ENCODE measurements around the gene HIPK4.
"Not testable (repeated sequence)": the region's sequence is repeated elsewhere in the genome, so short reads cannot be mapped to it uniquely, and the experiment has no call there.

The HIPK4 gene

GRCh38 chr19:40336601-40336900, 53.4 kb downstream of the HIPK4 start:
- no peak overlapping the region for H3K4me3 ChIP-seq (ENCODE audit: low read length, poor library complexity, severe bottlenecking)
- no peaks in the 10 kb centered on the region for H3K9me3 ChIP-seq (ENCODE audit: insufficient read depth, low read depth, low read length)
- no peaks in the 10 kb centered on the region for H3K9me2 ChIP-seq (replicated peaks; ENCODE audit: low read depth, low read length)
- H3K27me3 ChIP-seq (ENCODE audit: insufficient read depth, low read length, poor library complexity, severe bottlenecking): no peaks in the 10 kb centered on the region
- peaks cover 3% of the 10 kb centered on the region for H4K20me1 ChIP-seq (ENCODE audit: insufficient read depth, low read length, poor library complexity, severe bottlenecking)
- peaks cover 4% of the 10 kb centered on the region; the same call in 1 of the 2 replicates for H3K79me2 ChIP-seq (ENCODE audit: insufficient read depth, low read length)
- no peak overlapping the region for H3K9ac ChIP-seq (ENCODE audit: low read depth, low read length, poor library complexity, severe bottlenecking)
- no peaks in the 10 kb centered on the region for H3F3A ChIP-seq (ENCODE audit: low read depth)
- H3K4me1 ChIP-seq (ENCODE audit: insufficient read depth, low read length, poor library complexity, severe bottlenecking): no peaks in the 10 kb centered on the region
- peaks cover 34% of the 10 kb centered on the region; the same call in 1 of the 2 replicates for H3K36me3 ChIP-seq (ENCODE audit: insufficient read depth, low read length)
- TF ChIP-seq EZH2phosphoT487 (IDR thresholded peaks at IDR 0.05; ENCODE audit: borderline replicate concordance) (no peak), CTCF (conservative IDR thresholded peaks at IDR 0.05; ENCODE audit: low read length) (no peak)
- no peak overlapping the region for H3K4me2 ChIP-seq (ENCODE audit: low read depth, low read length, poor library complexity, severe bottlenecking)
- no peak overlapping the region for H2AFZ ChIP-seq (ENCODE audit: low read length)

DNA sequence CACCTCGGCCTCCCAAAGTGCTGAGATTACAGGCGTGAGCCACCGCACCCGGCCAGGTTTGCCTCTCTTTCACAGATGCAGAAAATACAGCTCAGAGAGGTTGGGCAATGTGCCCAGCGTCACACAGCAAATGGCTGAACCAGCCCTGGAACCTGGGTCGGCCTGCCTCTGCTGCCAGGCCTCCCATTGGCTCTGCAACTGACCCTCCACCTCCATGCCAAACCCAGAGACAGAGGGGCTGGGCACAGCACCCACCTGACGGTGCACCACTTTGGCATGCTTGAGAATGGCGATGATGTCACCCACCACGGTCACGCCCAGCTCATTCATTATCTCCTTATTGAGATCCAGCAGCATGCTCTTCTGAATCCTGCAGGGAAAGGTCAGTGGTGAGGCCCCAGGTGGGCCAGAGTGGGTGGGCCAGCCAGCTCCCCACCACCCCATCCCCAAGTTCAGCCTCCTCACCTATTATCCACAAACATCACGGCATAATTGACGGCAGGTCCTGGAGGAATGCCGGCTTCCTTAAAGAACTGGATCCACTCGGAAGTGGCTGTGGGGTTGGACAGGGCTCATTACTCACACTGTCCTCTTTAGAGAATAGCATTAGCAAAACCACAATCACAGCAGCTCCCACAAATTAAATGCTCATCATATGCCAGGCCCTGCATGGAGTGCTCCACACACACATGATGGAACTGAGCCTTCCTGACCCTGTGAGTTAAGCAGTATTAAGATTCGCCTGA, 54.0 kb downstream of the HIPK4 start:
- H3K9me2 ChIP-seq (replicated peaks; ENCODE audit: low read depth, low read length): no peaks in the 10 kb centered on the region
- no peak overlapping the region for H3K9ac ChIP-seq (ENCODE audit: low read depth, low read length, poor library complexity, severe bottlenecking)
- no peaks in the 10 kb centered on the region for H3K27me3 ChIP-seq (ENCODE audit: insufficient read depth, low read length, poor library complexity, severe bottlenecking)
- peaks cover 3% of the 10 kb centered on the region for H4K20me1 ChIP-seq (ENCODE audit: insufficient read depth, low read length, poor library complexity, severe bottlenecking)
- no peak overlapping the region for H3K4me3 ChIP-seq (ENCODE audit: low read length, poor library complexity, severe bottlenecking)
- H3K36me3 ChIP-seq (ENCODE audit: insufficient read depth, low read length): peaks cover 40% of the 10 kb centered on the region; the same call in 1 of the 2 replicates
- H3K79me2 ChIP-seq (ENCODE audit: insufficient read depth, low read length): peaks cover 4% of the 10 kb centered on the region; the same call in 1 of the 2 replicates
- no peaks in the 10 kb centered on the region for H3K9me3 ChIP-seq (ENCODE audit: insufficient read depth, low read depth, low read length)
- TF ChIP-seq EZH2phosphoT487 (IDR thresholded peaks at IDR 0.05; ENCODE audit: borderline replicate concordance) (no peak), CTCF (conservative IDR thresholded peaks at IDR 0.05; ENCODE audit: low read length) (no peak)
- no peaks in the 10 kb centered on the region for H3F3A ChIP-seq (ENCODE audit: low read depth)
- no peak overlapping the region for H3K4me2 ChIP-seq (ENCODE audit: low read depth, low read length, poor library complexity, severe bottlenecking)
- no peak overlapping the region for H2AFZ ChIP-seq (ENCODE audit: low read length)
- no peaks in the 10 kb centered on the region for H3K4me1 ChIP-seq (ENCODE audit: insufficient read depth, low read length, poor library complexity, severe bottlenecking)

DNA sequence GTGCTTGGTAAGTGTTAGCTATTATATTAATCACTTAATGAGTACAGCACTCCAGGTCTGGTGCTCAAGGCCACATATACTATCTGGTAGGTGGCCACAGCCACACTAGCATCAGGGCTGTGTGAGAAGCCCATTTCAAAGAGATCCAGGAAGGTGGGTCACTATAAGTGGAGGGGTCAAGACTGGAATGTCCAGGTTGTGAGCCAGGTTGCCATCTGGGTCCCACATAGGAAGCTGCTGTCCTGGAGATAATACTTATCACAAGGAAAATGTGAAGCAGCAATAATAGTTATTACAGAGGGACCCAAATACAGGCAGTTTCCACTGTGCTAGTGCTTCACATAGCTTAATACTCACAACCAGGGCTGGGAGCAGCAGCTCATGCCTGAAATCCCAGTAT, 54.9 kb downstream of the HIPK4 start:
- Histone ChIP-seq H3K9ac (ENCODE audit: low read depth, low read length, poor library complexity, severe bottlenecking) (no peak overlapping the region), H3K4me1 (ENCODE audit: insufficient read depth, low read length, poor library complexity, severe bottlenecking) (no peaks in the 10 kb centered on the region), H4K20me1 (ENCODE audit: insufficient read depth, low read length, poor library complexity, severe bottlenecking) (peaks cover 3% of the 10 kb centered on the region), H3K4me3 (ENCODE audit: low read length, poor library complexity, severe bottlenecking) (no peak overlapping the region), H3K79me2 (ENCODE audit: insufficient read depth, low read length) (peaks cover 4% of the 10 kb centered on the region; the same call in 1 of the 2 replicates), H3K27me3 (ENCODE audit: insufficient read depth, low read length, poor library complexity, severe bottlenecking) (no peaks in the 10 kb centered on the region), H2AFZ (ENCODE audit: low read length) (no peak overlapping the region), H3K4me2 (ENCODE audit: low read depth, low read length, poor library complexity, severe bottlenecking) (no peak overlapping the region), H3K36me3 (ENCODE audit: insufficient read depth, low read length) (peaks cover 45% of the 10 kb centered on the region; the same call in 1 of the 2 replicates), H3K9me3 (ENCODE audit: insufficient read depth, low read depth, low read length) (no peaks in the 10 kb centered on the region), H3F3A (ENCODE audit: low read depth) (no peaks in the 10 kb centered on the region), H3K9me2 (replicated peaks; ENCODE audit: low read depth, low read length) (no peaks in the 10 kb centered on the region)
- no peak for TF ChIP-seq EZH2phosphoT487 (IDR thresholded peaks at IDR 0.05; ENCODE audit: borderline replicate concordance)
- no peak for TF ChIP-seq CTCF (conservative IDR thresholded peaks at IDR 0.05; ENCODE audit: low read length)

DNA sequence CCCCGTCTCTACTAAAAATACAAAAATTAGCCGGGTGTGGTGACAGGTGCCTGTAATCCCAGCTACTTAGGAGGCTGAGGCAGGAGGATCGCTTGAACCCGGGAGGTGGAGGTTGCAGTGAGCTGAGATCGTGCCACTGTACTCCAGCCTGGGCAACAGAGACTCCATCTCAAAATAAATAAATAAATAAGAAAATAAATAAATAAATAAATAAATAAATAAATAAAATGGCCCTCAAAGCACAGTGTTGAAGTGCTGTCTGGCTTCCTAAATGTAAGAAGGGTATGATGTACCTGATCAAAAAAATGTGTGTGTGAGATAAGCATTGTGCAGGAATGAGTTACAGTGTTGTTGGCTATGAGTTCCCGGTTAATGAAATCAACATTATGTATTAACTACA, 56.9 kb downstream of the HIPK4 start:
- H3K4me2 ChIP-seq (ENCODE audit: low read depth, low read length, poor library complexity, severe bottlenecking); H3K79me2 ChIP-seq (ENCODE audit: insufficient read depth, low read length); H3K9me2 ChIP-seq (replicated peaks; ENCODE audit: low read depth, low read length); H2AFZ ChIP-seq (ENCODE audit: low read length); H3K4me3 ChIP-seq (ENCODE audit: low read length, poor library complexity, severe bottlenecking); H3K9ac ChIP-seq (ENCODE audit: low read depth, low read length, poor library complexity, severe bottlenecking); H3F3A ChIP-seq (ENCODE audit: low read depth); H4K20me1 ChIP-seq (ENCODE audit: insufficient read depth, low read length, poor library complexity, severe bottlenecking); H3K9me3 ChIP-seq (ENCODE audit: insufficient read depth, low read depth, low read length); H3K4me1 ChIP-seq (ENCODE audit: insufficient read depth, low read length, poor library complexity, severe bottlenecking); H3K27me3 ChIP-seq (ENCODE audit: insufficient read depth, low read length, poor library complexity, severe bottlenecking): not testable (repeated sequence)
- H3K36me3 ChIP-seq (ENCODE audit: insufficient read depth, low read length): peaks cover 62% of the 10 kb centered on the region; the same call in 1 of the 2 replicates
